ENCODE measurements around the gene PNPT1. TPM values are rescaled to one million over a fixed set of nuclear protein-coding genes. Genes with fewer than 3 reads are reported as not detected.

The PNPT1 gene
- total RNA-seq, 1 donor from 2014 or later: 21.0 TPM

DNA sequence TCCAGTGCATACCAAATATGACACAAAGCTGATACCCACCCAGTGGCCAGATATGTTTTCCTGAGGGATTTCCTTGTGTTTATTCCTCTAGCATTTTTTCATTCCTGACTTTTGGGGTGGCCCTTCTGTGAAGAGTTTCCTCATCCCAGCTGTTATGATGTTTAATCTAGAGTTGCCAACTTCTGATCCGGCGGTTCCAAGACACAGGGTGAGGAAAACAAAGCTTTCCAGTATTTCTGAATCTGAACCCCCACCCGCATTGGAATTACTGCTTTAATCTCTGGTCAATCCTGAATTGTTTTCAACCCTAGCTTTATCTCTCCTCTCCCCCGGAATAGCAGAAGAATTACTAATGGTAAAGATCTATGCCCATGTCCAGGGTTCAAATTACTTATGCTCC is 39.2 kb upstream of the PNPT1 start:
- Mint-ChIP-seq H3K9me3 (ENCODE audit: unreplicated experiment) (peaks cover 3% of the 10 kb centered on the region), H3K4me1 (ENCODE audit: low read depth, unreplicated experiment) (no peaks in the 10 kb centered on the region)

DNA sequence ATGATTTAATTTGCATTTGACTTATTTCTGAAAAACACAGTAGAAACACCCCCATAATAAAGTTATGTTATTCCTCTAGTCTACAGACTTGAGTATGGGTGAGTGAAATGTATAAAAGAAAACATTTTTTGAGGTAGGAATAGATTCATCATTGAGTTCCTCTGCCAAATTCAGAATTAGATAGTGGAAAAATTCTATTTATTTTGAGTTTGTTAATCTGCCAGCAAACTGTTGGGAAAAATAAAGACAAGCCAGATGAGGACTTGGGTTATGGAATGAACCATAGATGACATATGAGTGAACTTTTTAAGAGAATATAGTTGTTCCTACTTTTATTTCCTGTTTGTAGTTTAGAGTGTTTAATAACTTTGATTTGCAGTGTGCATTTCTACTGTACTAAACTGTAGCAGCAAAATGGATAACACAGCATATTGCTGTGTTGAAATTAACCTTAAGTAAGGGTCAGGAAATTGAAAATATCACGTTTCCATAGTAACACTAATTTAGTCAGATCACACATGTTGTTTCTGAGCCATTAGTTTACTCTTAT is 35.6 kb upstream of the PNPT1 start:
- Mint-ChIP-seq H3K36me3 (ENCODE audit: unreplicated experiment) (no peaks in the 10 kb centered on the region), H3K4me1 (ENCODE audit: low read depth, unreplicated experiment) (no peaks in the 10 kb centered on the region), H3K9me3 (ENCODE audit: unreplicated experiment) (peaks cover 3% of the 10 kb centered on the region), H3K27me3 (ENCODE audit: unreplicated experiment) (no peaks in the 10 kb centered on the region), H3K27ac (ENCODE audit: unreplicated experiment) (no peak overlapping the region), H3K4me3 (ENCODE audit: unreplicated experiment) (no peak overlapping the region)
- no peak for DNase-seq
- TF ChIP-seq, protein P1, sequence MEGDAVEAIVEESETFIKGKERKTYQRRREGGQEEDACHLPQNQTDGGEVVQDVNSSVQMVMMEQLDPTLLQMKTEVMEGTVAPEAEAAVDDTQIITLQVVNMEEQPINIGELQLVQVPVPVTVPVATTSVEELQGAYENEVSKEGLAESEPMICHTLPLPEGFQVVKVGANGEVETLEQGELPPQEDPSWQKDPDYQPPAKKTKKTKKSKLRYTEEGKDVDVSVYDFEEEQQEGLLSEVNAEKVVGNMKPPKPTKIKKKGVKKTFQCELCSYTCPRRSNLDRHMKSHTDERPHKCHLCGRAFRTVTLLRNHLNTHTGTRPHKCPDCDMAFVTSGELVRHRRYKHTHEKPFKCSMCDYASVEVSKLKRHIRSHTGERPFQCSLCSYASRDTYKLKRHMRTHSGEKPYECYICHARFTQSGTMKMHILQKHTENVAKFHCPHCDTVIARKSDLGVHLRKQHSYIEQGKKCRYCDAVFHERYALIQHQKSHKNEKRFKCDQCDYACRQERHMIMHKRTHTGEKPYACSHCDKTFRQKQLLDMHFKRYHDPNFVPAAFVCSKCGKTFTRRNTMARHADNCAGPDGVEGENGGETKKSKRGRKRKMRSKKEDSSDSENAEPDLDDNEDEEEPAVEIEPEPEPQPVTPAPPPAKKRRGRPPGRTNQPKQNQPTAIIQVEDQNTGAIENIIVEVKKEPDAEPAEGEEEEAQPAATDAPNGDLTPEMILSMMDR (IDR thresholded peaks at IDR 0.05; ENCODE audit: partially characterized antibody, unreplicated experiment): no peak

More for the DNA sequence above, 39.2 kb upstream of the PNPT1 start:
- H3K36me3 Mint-ChIP-seq (ENCODE audit: unreplicated experiment): no peaks in the 10 kb centered on the region
- no peak overlapping the region for H3K27ac Mint-ChIP-seq (ENCODE audit: unreplicated experiment)
- DNase-seq: no peak
- H3K4me3 Mint-ChIP-seq (ENCODE audit: unreplicated experiment): no peak overlapping the region
- TF ChIP-seq, protein P1 (IDR thresholded peaks at IDR 0.05; ENCODE audit: partially characterized antibody, unreplicated experiment): no peak
- H3K27me3 Mint-ChIP-seq (ENCODE audit: unreplicated experiment): no peaks in the 10 kb centered on the region

DNA sequence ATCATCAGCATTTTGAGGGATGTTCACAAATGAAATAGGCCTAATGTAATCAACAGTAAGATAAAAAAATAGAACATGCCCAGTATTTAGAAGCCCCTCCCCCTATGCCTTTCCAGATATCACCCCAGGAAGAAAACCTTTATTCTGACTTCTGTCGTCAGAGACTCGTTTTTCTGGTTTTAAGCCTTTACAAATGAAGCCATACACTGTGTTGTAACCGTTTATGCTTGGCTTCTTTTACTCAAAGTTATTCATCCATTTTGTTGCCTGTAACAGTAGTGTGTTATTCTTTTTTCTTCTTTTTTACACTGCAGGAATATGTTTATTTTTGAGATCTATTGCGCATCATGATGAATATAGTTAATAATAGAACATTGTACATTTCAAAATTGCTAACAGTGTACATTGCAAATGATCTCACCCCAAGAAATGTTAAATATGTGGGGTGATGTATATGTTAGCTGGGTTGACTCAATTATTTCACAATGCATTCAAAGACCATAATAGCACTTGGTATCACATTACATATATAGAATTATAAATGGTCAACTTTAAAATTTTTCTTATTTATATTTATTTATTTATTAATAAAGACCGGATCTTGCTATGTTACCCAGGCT is 28.1 kb upstream of the PNPT1 start:
- Mint-ChIP-seq H3K4me3 (ENCODE audit: unreplicated experiment) (no peak overlapping the region), H3K4me1 (ENCODE audit: low read depth, unreplicated experiment) (no peaks in the 10 kb centered on the region), H3K27me3 (ENCODE audit: unreplicated experiment) (peaks cover 2% of the 10 kb centered on the region), H3K9me3 (ENCODE audit: unreplicated experiment) (peaks cover 2% of the 10 kb centered on the region), H3K36me3 (ENCODE audit: unreplicated experiment) (no peaks in the 10 kb centered on the region), H3K27ac (ENCODE audit: unreplicated experiment) (no peak overlapping the region)
- TF ChIP-seq, protein P1 (IDR thresholded peaks at IDR 0.05; ENCODE audit: partially characterized antibody, unreplicated experiment): no peak
- no peak for DNase-seq

DNA sequence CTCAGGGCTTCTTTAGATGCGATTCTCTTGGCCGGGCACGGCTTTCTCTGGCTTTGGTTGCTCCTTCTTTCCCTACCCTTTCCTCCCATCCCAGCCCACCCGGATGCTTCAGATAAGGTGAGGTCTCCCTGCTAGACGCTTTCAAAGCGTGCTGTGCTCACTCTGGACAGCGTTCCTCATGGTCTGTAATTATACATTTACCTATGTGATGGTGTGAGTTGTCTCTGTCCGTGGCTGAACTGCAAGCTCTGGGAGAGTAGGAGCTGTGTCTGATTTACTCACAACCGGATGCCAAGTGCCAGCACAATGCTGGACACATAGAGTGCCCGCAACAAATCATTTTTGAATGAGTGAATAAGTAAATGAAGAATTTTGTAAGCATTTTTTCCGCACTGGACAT is 26.8 kb upstream of the PNPT1 start:
- peaks cover 2% of the 10 kb centered on the region for H3K9me3 Mint-ChIP-seq (ENCODE audit: unreplicated experiment)
- no peaks in the 10 kb centered on the region for H3K4me1 Mint-ChIP-seq (ENCODE audit: low read depth, unreplicated experiment)
- no peak overlapping the region for H3K4me3 Mint-ChIP-seq (ENCODE audit: unreplicated experiment)
- H3K27me3 Mint-ChIP-seq (ENCODE audit: unreplicated experiment): peaks cover 2% of the 10 kb centered on the region
- H3K36me3 Mint-ChIP-seq (ENCODE audit: unreplicated experiment): no peaks in the 10 kb centered on the region
- TF ChIP-seq, protein P1 (IDR thresholded peaks at IDR 0.05; ENCODE audit: partially characterized antibody, unreplicated experiment): no peak
- no peak for DNase-seq
- no peak overlapping the region for H3K27ac Mint-ChIP-seq (ENCODE audit: unreplicated experiment)

DNA sequence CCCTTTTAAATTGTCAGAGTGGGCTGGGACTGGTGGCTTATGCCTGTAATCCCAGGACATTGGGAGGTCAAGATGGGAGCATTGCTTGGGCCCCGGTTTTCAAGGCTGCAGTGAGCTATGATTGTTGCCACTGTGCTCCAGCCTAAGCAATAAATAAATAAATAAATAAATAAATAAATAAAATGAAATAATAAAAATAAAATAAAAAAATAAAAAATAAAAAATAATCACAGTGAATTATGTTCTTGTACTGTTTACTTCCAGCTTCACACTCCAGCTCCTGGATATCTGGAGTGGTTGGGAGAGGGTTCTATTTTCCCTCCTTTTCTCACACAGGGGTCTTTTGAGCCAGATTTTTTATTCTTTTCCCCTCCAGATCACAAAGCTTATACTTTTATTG is 26.2 kb upstream of the PNPT1 start:
- Mint-ChIP-seq H3K27me3 (ENCODE audit: unreplicated experiment) (peaks cover 2% of the 10 kb centered on the region), H3K36me3 (ENCODE audit: unreplicated experiment) (no peaks in the 10 kb centered on the region), H3K9me3 (ENCODE audit: unreplicated experiment) (peaks cover 2% of the 10 kb centered on the region), H3K27ac (ENCODE audit: unreplicated experiment) (no peak overlapping the region), H3K4me3 (ENCODE audit: unreplicated experiment) (no peak overlapping the region), H3K4me1 (ENCODE audit: low read depth, unreplicated experiment) (no peaks in the 10 kb centered on the region)
- DNase-seq: no peak
- TF ChIP-seq, protein P1 (IDR thresholded peaks at IDR 0.05; ENCODE audit: partially characterized antibody, unreplicated experiment): no peak
